Muscle of back (tissue), 11 donors: ENCODE measurements around the gene TANGO2. TPM values are rescaled to one million over a fixed set of nuclear protein-coding genes. Genes with fewer than 3 reads are reported as not detected.

Source experiments
- DNase-seq, 3 donors: peaks; one replicate each; pipeline versions ENCODE4 v3.0.0 to v3.0.0-alpha.2; 2013
- polyA plus RNA-seq, 10 donors: library from polyadenylated mRNA; unstranded; fragments of 120-200 nt; gene quantifications; one replicate each; pipeline ENCODE4 v1.2.1, GENCODE V29; 2013; ENCODE audit not compliant: insufficient read length in 10 of 10

The TANGO2 gene
- polyA plus RNA-seq, 10 donors, result 7.5 to 11.8 (median 9.6) TPM

- no peak for DNase-seq
These were observed 5.4 kb downstream of the TANGO2 start for GRCh38 chr22:20026204-20026908.

GRCh38 chr22:20026996-20027601 is 6.2 kb downstream of the TANGO2 start:
- no peak for DNase-seq

GRCh38 chr22:20027966-20028854 is 7.3 kb downstream of the TANGO2 start:
- no peak for DNase-seq

GRCh38 chr22:20028855-20029549 is 8.1 kb downstream of the TANGO2 start:
- DNase-seq, result no peak

GRCh38 chr22:20029550-20030225 is 8.8 kb downstream of the TANGO2 start:
- no peak for DNase-seq

GRCh38 chr22:20031732-20032406 is 11.0 kb downstream of the TANGO2 start:
- no peak for DNase-seq

GRCh38 chr22:20032407-20032991 is 11.6 kb downstream of the TANGO2 start:
- DNase-seq, result no peak

- DNase-seq, result peak in 2 of 3 donors; percentile 43 to 47
These were observed 12.3 kb downstream of the TANGO2 start for GRCh38 chr22:20033045-20033706.

GRCh38 chr22:20034143-20034542 is 13.2 kb downstream of the TANGO2 start:
- no peak for DNase-seq

GRCh38 chr22:20035375-20036083 is 14.6 kb downstream of the TANGO2 start:
- DNase-seq, result no peak

GRCh38 chr22:20036084-20036482 is 15.2 kb downstream of the TANGO2 start:
- no peak for DNase-seq

GRCh38 chr22:20036535-20037392 is 15.9 kb downstream of the TANGO2 start:
- DNase-seq, result no peak

GRCh38 chr22:20037419-20037818 is 16.5 kb downstream of the TANGO2 start:
- DNase-seq, result no peak

- no peak for DNase-seq
These were observed 17.7 kb downstream of the TANGO2 start for GRCh38 chr22:20038574-20038973.

GRCh38 chr22:20039683-20040325 is 18.9 kb downstream of the TANGO2 start:
- DNase-seq, result no peak

GRCh38 chr22:20040327-20041200 is 19.7 kb downstream of the TANGO2 start:
- no peak for DNase-seq
